ENCODE data around the gene LILRB1.

DNA sequence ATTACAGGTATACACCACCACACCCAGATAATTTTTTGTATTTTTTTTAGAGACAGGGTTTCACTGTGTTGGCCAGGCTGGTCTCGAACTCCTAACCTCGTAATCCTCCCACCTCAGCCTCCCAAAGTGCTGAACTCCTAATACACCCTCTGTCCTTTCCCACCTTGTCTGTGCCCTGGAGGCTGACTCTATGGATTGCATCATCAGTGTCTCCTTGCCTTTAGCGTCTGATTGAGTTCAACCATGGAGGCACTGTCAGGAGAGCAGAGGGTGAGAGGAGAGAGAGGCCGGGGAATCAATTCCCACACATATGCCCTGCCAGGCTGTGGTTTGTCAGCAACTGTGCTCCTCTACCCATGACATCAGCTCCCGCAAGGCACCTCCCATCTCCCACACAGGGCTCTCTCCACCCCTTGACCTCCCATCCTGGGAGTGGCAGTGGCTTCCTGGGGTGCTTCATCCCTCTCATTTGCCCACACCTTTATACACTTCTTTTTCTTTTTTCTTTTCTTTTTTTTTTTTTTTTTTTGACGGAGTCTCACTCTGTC, 19.9 kb downstream of the LILRB1 start:
- TF ChIP-seq POLR2AphosphoS5 (IDR thresholded peaks at IDR 0.05; ENCODE audit: borderline replicate concordance, low read depth, low read length) = no peak
- no peak for TF ChIP-seq EZH2 (IDR thresholded peaks at IDR 0.05)

Measured in SK-N-MC (cell line).